Tibial artery (tissue), 4 donors: Measurements from ENCODE around the gene TXNRD1.

Source experiments
- DNase-seq, 2 donors: peaks; one replicate each; pipeline ENCODE4 v3.0.0-alpha.2; 2019
- H3K27ac ChIP-seq, 2 donors: fragments of 200-600 bp; sonication (generic) in 1 of 2; 1 replicate in 1 of 2; 2 replicates in 1 of 2; pipeline ENCODE4 v1.5.1; 2018 to 2019; ENCODE audit warnings: mild to moderate bottlenecking in 1 of 2
- H3K27me3 ChIP-seq, 2 donors: fragments of 200-600 bp; sonication (generic) in 1 of 2; one replicate each; pipeline versions ENCODE4 v1.5.1 to v1.6.0; 2016 to 2019
- H3K36me3 ChIP-seq, 3 donors: fragments of 200-600 bp; sonication (generic) in 2 of 3; one replicate each; pipeline ENCODE4 v1.5.1; 2016 to 2019; ENCODE audit warnings: mild to moderate bottlenecking in 2 of 3
- H3K4me1 ChIP-seq, 4 donors: fragments of 200-600 bp; sonication (generic) in 2 of 4; 1 replicate in 3 of 4; 2 replicates in 1 of 4; pipeline ENCODE4 v1.5.1; 2016 to 2019
- H3K4me3 ChIP-seq, 2 donors: fragments of 200-600 bp; sonication (generic) in 1 of 2; 1 replicate in 1 of 2; 2 replicates in 1 of 2; pipeline ENCODE4 v1.5.1; 2018 to 2019; ENCODE audit warnings: mild to moderate bottlenecking in 2 of 2
- H3K9me3 ChIP-seq, 3 donors: fragments of 200-600 bp; sonication (generic) in 1 of 3; one replicate each; pipeline ENCODE4 v1.5.1; 2016 to 2019
- intact Hi-C: fragments of 100-400 bp; cut with DNase I; formaldehyde crosslinking; loops from one replicate; pipeline ENCODE4 v1.15.0; 2023; ENCODE audit warnings: low total_unique reads
- TF ChIP-seq, protein P1 (sequence below), 2 experiments: fragments of 200-600 bp in 1 of 2; fragments of 450-650 bp in 1 of 2; IDR thresholded peaks; one replicate each; pipeline ENCODE4 v1.5.1; 2017 to 2019; ENCODE audit warnings: antibody characterized with exemption in 2 of 2, mild to moderate bottlenecking in 1 of 2, moderate library complexity in 1 of 2

TXNRD1 gene

DNA sequence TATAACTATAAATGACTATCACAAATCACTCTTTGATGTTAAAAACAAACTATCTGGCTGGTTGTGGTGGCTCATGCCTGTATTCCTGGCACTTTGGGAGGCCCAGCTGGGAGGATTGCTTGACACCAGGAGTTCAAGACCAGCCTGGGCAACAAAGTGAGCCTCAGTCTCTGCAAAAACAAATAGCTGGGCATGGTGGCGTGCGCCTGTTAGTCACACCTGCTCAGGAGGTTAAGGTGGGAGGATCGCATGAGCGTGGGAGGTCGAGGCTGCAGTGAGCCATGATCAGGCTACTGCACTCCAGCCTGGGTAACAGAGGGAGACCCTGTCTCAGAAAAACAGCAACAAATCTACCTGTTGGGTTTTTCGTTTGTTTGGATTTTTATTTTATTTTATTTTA is 5.4 kb downstream of the TXNRD1 start:
- Histone ChIP-seq H3K27me3 (no peaks in the 10 kb centered on the region), H3K27ac (peak overlapping the region; percentile 81 to 97), H3K9me3 (no peaks in the 10 kb centered on the region), H3K36me3 (no peaks in the 10 kb centered on the region), H3K4me1 (peaks cover 0 to 46% (median 17%) of the 10 kb centered on the region in 4 donors), H3K4me3 (no peak overlapping the region)
- TF ChIP-seq, protein P1, sequence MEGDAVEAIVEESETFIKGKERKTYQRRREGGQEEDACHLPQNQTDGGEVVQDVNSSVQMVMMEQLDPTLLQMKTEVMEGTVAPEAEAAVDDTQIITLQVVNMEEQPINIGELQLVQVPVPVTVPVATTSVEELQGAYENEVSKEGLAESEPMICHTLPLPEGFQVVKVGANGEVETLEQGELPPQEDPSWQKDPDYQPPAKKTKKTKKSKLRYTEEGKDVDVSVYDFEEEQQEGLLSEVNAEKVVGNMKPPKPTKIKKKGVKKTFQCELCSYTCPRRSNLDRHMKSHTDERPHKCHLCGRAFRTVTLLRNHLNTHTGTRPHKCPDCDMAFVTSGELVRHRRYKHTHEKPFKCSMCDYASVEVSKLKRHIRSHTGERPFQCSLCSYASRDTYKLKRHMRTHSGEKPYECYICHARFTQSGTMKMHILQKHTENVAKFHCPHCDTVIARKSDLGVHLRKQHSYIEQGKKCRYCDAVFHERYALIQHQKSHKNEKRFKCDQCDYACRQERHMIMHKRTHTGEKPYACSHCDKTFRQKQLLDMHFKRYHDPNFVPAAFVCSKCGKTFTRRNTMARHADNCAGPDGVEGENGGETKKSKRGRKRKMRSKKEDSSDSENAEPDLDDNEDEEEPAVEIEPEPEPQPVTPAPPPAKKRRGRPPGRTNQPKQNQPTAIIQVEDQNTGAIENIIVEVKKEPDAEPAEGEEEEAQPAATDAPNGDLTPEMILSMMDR (IDR thresholded peaks at IDR 0.05) = no peak
- no peak for DNase-seq
- intact Hi-C loops = no loop called here

DNA sequence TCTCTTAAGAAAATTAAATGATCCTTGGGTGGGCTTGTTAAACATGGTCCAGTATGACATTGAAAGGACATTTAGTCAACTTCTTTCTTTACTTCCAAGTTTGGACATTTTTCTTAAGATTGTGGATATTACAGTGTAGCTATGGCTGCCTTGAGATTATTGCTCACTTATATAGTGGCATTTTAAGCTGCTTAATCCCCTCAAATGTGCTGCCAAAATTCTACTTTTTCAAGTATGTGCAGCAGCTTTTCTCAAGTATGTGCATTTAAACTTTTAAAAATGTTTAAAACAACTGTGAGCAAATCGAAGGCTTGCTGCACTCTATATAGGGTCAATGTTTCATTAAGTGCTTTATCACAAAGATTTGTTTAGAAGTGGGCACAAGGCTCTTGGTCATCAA is 7.4 kb downstream of the TXNRD1 start:
- Histone ChIP-seq H3K4me3 (no peak overlapping the region), H3K27me3 (no peaks in the 10 kb centered on the region), H3K9me3 (no peaks in the 10 kb centered on the region), H3K27ac (peak overlapping the region in 1 of 2 donors; percentile 97), H3K36me3 (no peaks in the 10 kb centered on the region), H3K4me1 (peaks cover 0 to 36% (median 17%) of the 10 kb centered on the region in 4 donors)
- intact Hi-C loops = no loop called here
- TF ChIP-seq, protein P1 (IDR thresholded peaks at IDR 0.05) = no peak
- DNase-seq = no peak

DNA sequence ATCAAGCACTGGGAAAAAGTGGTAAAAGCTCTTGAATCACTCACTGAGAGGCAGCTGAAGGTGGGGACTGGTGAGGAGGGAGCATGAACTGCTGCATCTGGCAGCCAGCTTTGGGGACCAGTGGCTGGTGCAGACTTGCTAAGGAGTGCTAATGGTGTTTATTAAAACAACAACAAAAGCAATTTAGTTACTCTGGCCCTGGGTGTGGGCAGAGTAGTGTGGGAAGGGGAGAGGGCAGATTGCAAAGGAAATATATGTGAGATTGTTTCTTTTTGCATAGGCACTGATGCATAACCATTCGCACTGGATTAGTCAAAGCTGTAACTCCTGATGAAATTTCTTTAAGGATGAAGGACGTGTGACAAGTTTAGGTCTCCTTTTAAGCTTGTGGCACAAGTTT is 8.1 kb downstream of the TXNRD1 start:
- peaks cover 0 to 32% (median 17%) of the 10 kb centered on the region in 4 donors for H3K4me1 ChIP-seq
- DNase-seq = no peak
- no peak overlapping the region for H3K27ac ChIP-seq
- no peaks in the 10 kb centered on the region for H3K9me3 ChIP-seq
- intact Hi-C loops = no loop called here
- TF ChIP-seq, protein P1 (IDR thresholded peaks at IDR 0.05) = no peak
- H3K27me3 ChIP-seq = no peaks in the 10 kb centered on the region
- H3K4me3 ChIP-seq = no peak overlapping the region
- H3K36me3 ChIP-seq = no peaks in the 10 kb centered on the region

DNA sequence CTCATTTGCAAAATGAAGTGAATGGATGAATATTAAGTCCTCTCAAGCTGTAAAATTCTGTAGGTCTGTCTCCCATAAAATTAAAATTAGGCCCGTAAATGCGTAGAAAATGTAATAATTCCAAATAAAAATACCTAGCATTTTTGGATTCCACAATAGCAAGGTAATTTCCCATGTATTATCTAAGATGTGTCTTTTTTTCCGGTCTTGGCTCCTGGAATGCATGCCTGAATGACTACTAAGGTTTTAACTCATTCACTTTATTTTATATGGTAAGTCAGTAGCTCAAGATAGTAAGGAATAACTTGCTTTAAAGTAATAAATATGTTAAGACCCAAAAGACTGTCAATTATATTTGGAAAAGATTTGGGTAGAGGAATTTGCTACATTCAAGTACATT is 11.1 kb downstream of the TXNRD1 start:
- H3K4me1 ChIP-seq = peaks cover 0 to 7% (median 0%) of the 10 kb centered on the region in 4 donors
- H3K27ac ChIP-seq = no peak overlapping the region
- DNase-seq = no peak
- H3K36me3 ChIP-seq = no peaks in the 10 kb centered on the region
- no peak overlapping the region for H3K4me3 ChIP-seq
- TF ChIP-seq, protein P1 (IDR thresholded peaks at IDR 0.05) = no peak
- no peaks in the 10 kb centered on the region for H3K9me3 ChIP-seq
- H3K27me3 ChIP-seq = no peaks in the 10 kb centered on the region
- intact Hi-C loops = no loop called here

DNA sequence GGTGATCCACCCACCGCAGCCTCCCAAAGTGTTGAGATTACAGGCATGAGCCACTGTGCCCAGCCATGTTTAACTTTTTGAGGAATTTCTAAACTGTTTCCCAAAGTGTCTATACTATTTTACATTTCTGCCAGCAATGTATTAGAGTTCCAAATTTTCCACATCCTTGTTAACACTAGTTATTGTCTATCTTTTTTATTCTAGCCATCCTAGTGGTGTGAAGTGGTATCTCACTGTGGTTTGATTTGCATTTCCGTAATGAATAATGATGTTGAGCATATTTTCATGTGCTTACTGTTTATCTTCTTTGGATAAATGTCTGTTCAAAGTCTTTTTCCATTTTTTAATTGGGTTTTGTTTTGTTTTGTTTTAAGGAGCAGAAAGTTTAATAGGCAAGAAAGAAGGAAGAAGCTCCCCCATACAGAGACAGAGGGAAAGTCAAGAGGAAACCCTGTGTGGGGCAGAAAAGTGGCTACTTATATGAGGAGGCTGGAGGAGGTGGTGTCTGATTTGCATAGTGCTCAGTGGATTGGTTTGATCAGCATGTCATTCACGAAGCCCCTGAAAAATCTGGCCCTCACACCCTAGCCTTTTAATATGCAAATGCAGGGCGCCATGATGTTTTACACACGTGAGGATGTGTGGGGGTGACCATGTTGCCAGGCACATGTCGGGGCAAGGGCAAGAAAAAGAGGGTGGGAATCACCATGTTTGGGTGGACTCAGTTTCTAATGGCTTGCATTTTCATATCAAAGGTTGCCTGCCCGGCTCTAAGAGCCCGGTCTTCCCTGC is 14.9 kb downstream of the TXNRD1 start:
- Histone ChIP-seq H3K4me1 (no peaks in the 10 kb centered on the region), H3K36me3 (peaks cover 0 to 4% (median 0%) of the 10 kb centered on the region in 3 donors), H3K4me3 (no peak overlapping the region), H3K27ac (no peak overlapping the region), H3K27me3 (no peaks in the 10 kb centered on the region), H3K9me3 (peaks cover 0 to 34% (median 30%) of the 10 kb centered on the region in 3 donors)
- no peak for DNase-seq
- intact Hi-C loops = no loop called here
- TF ChIP-seq, protein P1 (IDR thresholded peaks at IDR 0.05) = no peak
